HepG2 (cell line): ENCODE measurements around the gene CTSD. TPM values are rescaled to one million over a fixed set of nuclear protein-coding genes. Genes with fewer than 3 reads are reported as not detected.
A peak's percentile ranks its signal among the peaks of the same experiment; 100 is the strongest.

Experiments used
- ATAC-seq: fragments of 200-7000 bp; cut with Tn5 transposase; 3 replicates; pipeline ENCODE4 v1.9.1; 2020; ENCODE audit warnings: mild to moderate bottlenecking, moderate library complexity
- BruUV-seq: library from RNA; stranded (reverse); fragments of 400-500 nt; replicated peaks from 2 replicates; lab custom pipeline; 2021; lab: Mats Ljungman, UMichigan
- CTCF ChIA-PET: fragments of 300-600 bp; formaldehyde crosslinking; extraction: SDS; loops from one replicate; lab custom pipeline; 2021; ENCODE audit warnings: low total read pairs, inconsistent platforms, low intra/inter-chr PET ratio; lab: Yijun Ruan, JAX
- POLR2A ChIA-PET: fragments of 350-600 bp; sonication (Branson Sonifier 250); formaldehyde crosslinking; loops from one replicate; lab custom pipeline; 2020; ENCODE audit warnings: antibody characterized with exemption, inconsistent platforms; lab: Yijun Ruan, JAX
- DNase-seq: peaks from one replicate; pipeline ENCODE4 v3.0.0-alpha.2; 2015; ENCODE audit warnings: low spot score
- FAIRE-seq: peaks from 3 replicates; lab custom pipeline; 2011; peaks lifted over from hg19 to GRCh38; lab: Jason Lieb, UNC
- H2AFZ ChIP-seq: one replicate; pipeline ENCODE4 v1.6.1; 2011; ENCODE audit warnings: low read length, inconsistent platforms
- H3K27ac ChIP-seq: fragments of 300-600 bp; 3 replicates; pipeline ENCODE4 v1.8.0; 2011; ENCODE audit warnings: mixed run types, mild to moderate bottlenecking, mixed read lengths, low read length, inconsistent platforms; ENCODE audit not compliant: insufficient read depth; ENCODE audit errors: extremely low read length
- H3K27me3 ChIP-seq, 2 experiments: fragments of 200-600 bp in 1 of 2; 2 replicates in 1 of 2; 3 replicates in 1 of 2; pipeline versions ENCODE4 v1.6.0 to v1.8.0; 2011; ENCODE audit warnings: low read length in 2 of 2, mild to moderate bottlenecking in 2 of 2, moderate library complexity in 2 of 2, inconsistent platforms in 1 of 2; ENCODE audit not compliant: insufficient read depth in 2 of 2, control insufficient read depth in 1 of 2
- H3K36me3 ChIP-seq, 2 experiments: fragments of 200-600 bp in 1 of 2; replicated peaks in 1 of 2; 2 replicates in 1 of 2; 3 replicates in 1 of 2; pipeline versions ENCODE4 v1.5.1 to v1.8.0; 2011; ENCODE audit warnings: low read length in 2 of 2, inconsistent platforms in 1 of 2; ENCODE audit not compliant: insufficient read depth in 2 of 2, control insufficient read depth in 1 of 2
- H3K4me1 ChIP-seq: 2 replicates; pipeline ENCODE4 v1.5.1; 2012; ENCODE audit warnings: low read length, inconsistent platforms; ENCODE audit not compliant: insufficient read depth
- H3K4me2 ChIP-seq: 2 replicates; pipeline ENCODE4 v1.6.0; 2011; ENCODE audit warnings: low read depth, low read length, inconsistent platforms
- H3K4me3 ChIP-seq, 3 experiments: fragments of 200-600 bp in 1 of 3; sonication (generic), shearing (Covaris generic) in 1 of 3; replicated peaks in 1 of 3; 2 replicates each; pipeline ENCODE4 v1.5.1; 2011 to 2016; ENCODE audit warnings: low read length in 3 of 3, inconsistent platforms in 2 of 3, low read depth in 2 of 3, mild to moderate bottlenecking in 2 of 3, control low read depth in 1 of 3, mixed read lengths in 1 of 3; ENCODE audit not compliant: insufficient read depth in 1 of 3
- H3K79me2 ChIP-seq: one replicate; pipeline ENCODE4 v1.6.1; 2011; ENCODE audit warnings: low read length, inconsistent platforms; ENCODE audit not compliant: insufficient read depth
- H3K9ac ChIP-seq: 2 replicates; pipeline ENCODE4 v1.6.0; 2011; ENCODE audit warnings: mild to moderate bottlenecking, low read depth, low read length, inconsistent platforms; ENCODE audit not compliant: insufficient read depth
- H3K9me3 ChIP-seq: 2 replicates; pipeline ENCODE4 v1.5.1; 2012; ENCODE audit warnings: mild to moderate bottlenecking, low read length
- H4K20me1 ChIP-seq: 2 replicates; pipeline ENCODE4 v1.6.0; 2011; ENCODE audit warnings: inconsistent platforms, mild to moderate bottlenecking, low read length, moderate library complexity; ENCODE audit not compliant: insufficient read depth
- AGO1 ChIP-seq: fragments of 200-400 bp; formaldehyde crosslinking; IDR thresholded peaks from 2 replicates; pipeline ENCODE4 v1.6.1; 2017; ENCODE audit warnings: mild to moderate bottlenecking, low read depth, low read length, moderate library complexity; ENCODE audit not compliant: poor library complexity, severe bottlenecking
- AGO2 ChIP-seq: fragments of 200-400 bp; formaldehyde crosslinking; optimal IDR thresholded peaks from 2 replicates; pipeline ENCODE3; 2017; ENCODE audit warnings: mild to moderate bottlenecking, low read depth, low read length, moderate library complexity
- EP300 ChIP-seq, 3 experiments: sonication (generic) in 1 of 3; formaldehyde crosslinking in 1 of 3; IDR thresholded peaks; 2 replicates each; pipeline versions ENCODE4 v1.5.1 to v1.6.1; 2011 to 2020; ENCODE audit warnings: low read depth in 2 of 3, low read length in 2 of 3, borderline replicate concordance in 1 of 3, improper control_type of control experiment in 1 of 3, mild to moderate bottlenecking in 1 of 3, missing genetic modification reagents in 1 of 3, moderate library complexity in 1 of 3
- ERF ChIP-seq: IDR thresholded peaks from 2 replicates; pipeline ENCODE4 v1.6.1; 2018; ENCODE audit warnings: missing biosample characterization, missing genetic modification reagents
- ETV5 ChIP-seq: IDR thresholded peaks from 2 replicates; pipeline ENCODE4 v1.6.1; 2018; ENCODE audit warnings: missing biosample characterization, missing genetic modification reagents, inconsistent platforms, borderline replicate concordance
- KAT8 ChIP-seq: IDR thresholded peaks from 2 replicates; pipeline ENCODE4 v1.6.1; 2016; ENCODE audit warnings: missing genetic modification reagents, missing compliant biosample characterization
- KLF9 ChIP-seq: IDR thresholded peaks from 2 replicates; pipeline ENCODE4 v1.6.1; 2016; ENCODE audit warnings: low read depth
- ONECUT2 ChIP-seq: sonication (generic); formaldehyde crosslinking; IDR thresholded peaks from 2 replicates; pipeline ENCODE4 v1.4.0; 2020; ENCODE audit warnings: missing genetic modification reagents
- ZFP36L1 ChIP-seq: sonication (generic); formaldehyde crosslinking; IDR thresholded peaks from 2 replicates; pipeline ENCODE4 v1.8.0; 2022; ENCODE audit warnings: mild to moderate bottlenecking, missing genetic modification reagents, moderate library complexity
- ZNF224 ChIP-seq: sonication (generic); formaldehyde crosslinking; IDR thresholded peaks from 2 replicates; pipeline ENCODE4 v1.5.0; 2020; ENCODE audit warnings: mild to moderate bottlenecking, missing genetic modification reagents
- ZNF75D ChIP-seq: sonication (generic); formaldehyde crosslinking; IDR thresholded peaks from 2 replicates; pipeline ENCODE4 v1.8.1; 2023; ENCODE audit warnings: missing genetic modification reagents, mild to moderate bottlenecking, borderline replicate concordance
- ZNF788 ChIP-seq: sonication (generic); formaldehyde crosslinking; IDR thresholded peaks from 2 replicates; pipeline ENCODE4 v1.5.0; 2020; ENCODE audit warnings: mild to moderate bottlenecking, missing genetic modification reagents, borderline replicate concordance
- WGBS: methylation state at CpG from one replicate; pipeline ENCODE4 v1.1.6; 2017; ENCODE audit warnings: low lambda C conversion rate; 5-methylcytosine and 5-hydroxymethylcytosine counted together
- in situ Hi-C: cut with HindIII; loops from 2 replicates; pipeline ENCODE4 v1.10.0; 2017; ENCODE audit warnings: low pct_unique_long_range_greater_than_20kb; ENCODE audit not compliant: extremely low pct_ligation_motif_present
- intact Hi-C: fragments of 100-400 bp; cut with micrococcal nuclease; formaldehyde crosslinking; loops from one replicate; pipeline ENCODE4 v1.10.0; 2022; ENCODE audit not compliant: unreplicated experiment
- polyA plus RNA-seq, 8 experiments: library from polyadenylated mRNA; depleted of rRNA in 3 of 8; stranded (reverse) in 7 of 8; unstranded in 1 of 8; fragments of >200 nt; fragmentation: Illumina TruSeq in 4 of 8; extraction: Trizol in 4 of 8; gene quantifications; 2 replicates each; pipeline versions ENCODE4 v1.2.1 to v1.2.3, GENCODE V29; 2011 to 2016; ENCODE audit warnings: low read depth in 4 of 8, missing spikeins in 1 of 8, mixed read lengths in 1 of 8; ENCODE audit not compliant: insufficient read depth in 1 of 8
- total RNA-seq, 5 experiments: library from RNA; depleted of rRNA; stranded (reverse); fragments of >200 nt; fragmentation: Illumina TruSeq; extraction: Trizol; gene quantifications; 2 replicates each; pipeline ENCODE4 v1.2.3, GENCODE V29; 2016; ENCODE audit warnings: low read depth in 1 of 5
- TF ChIP-seq, protein P1 (sequence below): sonication (generic); formaldehyde crosslinking; IDR thresholded peaks from 2 replicates; pipeline ENCODE4 v1.5.0; 2020; ENCODE audit warnings: mild to moderate bottlenecking, missing genetic modification reagents, borderline replicate concordance
- TF ChIP-seq, protein P2 (sequence below): IDR thresholded peaks from 2 replicates; pipeline ENCODE4 v1.4.0; 2020; ENCODE audit warnings: mild to moderate bottlenecking, missing genetic modification reagents

CTSD gene
- total and polyA plus RNA-seq, 2 of the 13 experiments (the other 11 are each of a cell fraction or from before 2014, with no cell fraction given) = 143 to 230 TPM

DNA sequence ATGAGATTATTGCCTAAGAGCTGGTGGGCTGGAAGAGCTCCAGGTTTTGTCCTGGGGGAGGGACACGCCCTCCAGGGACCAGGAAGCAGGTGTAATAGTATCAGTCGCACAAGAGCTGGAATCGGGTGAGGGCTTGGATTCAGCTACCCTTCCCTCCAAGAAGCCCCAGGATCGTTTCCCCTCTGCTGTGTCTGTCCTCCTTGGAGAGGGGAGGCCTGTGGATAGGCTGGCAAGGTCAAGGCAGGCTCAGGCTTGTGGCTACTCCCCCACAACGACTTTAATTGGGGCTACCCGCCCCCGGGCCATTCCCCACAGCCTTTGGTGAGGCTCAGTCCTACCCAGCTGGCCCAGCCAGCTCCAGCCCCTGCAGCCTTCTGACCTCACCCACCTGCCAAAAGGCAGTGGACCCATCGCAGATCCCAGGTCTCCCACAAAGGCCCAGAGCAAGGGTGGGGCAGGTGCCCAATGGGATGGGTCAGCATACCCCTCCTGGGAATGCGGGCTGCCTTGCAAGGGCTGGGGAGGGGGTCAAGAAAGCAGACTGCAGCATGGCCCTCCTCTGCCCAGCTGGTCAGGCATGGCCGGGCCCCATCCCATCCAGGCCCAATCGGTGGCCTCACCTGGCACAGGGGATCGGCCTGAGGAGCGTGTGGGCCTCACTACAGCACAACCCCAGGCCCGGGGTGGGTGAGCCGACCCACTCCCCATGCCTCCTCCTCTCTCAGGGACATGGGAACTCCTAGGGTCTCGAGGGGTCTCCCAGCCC, 1.0 kb downstream of the CTSD start:
- Histone ChIP-seq H3K79me2 (peaks cover 9% of the 10 kb centered on the region), H3K9ac (peak overlapping the region; percentile 82), H2AFZ (no peak overlapping the region), H3K4me3 (peak overlapping the region; percentile 84 to 93 (median 85)), H3K4me1 (peaks cover 38% of the 10 kb centered on the region), H3K27me3 (peaks cover 0 to 17% of the 10 kb centered on the region in 2 experiments; a peak in 3 of 5 replicates), H3K9me3 (no peaks in the 10 kb centered on the region), H3K36me3 (peaks cover 7 to 13% of the 10 kb centered on the region in 2 experiments; a peak in 4 of 5 replicates), H4K20me1 (no peaks in the 10 kb centered on the region; the same call in 1 of the 2 replicates), H3K27ac (peak overlapping the region; percentile 76), H3K4me2 (peak overlapping the region; percentile 89)
- in situ Hi-C loops = loop anchor here (5.0 kb wide), 1 partner anchor 65 kb away; the partner anchor contains the start of gene KRTAP5-6
- WGBS = 1% methylated on average over 13 of the region's 16 CpGs
- intact Hi-C loops = loop anchor here (2.0 kb wide), 1 partner anchor 72 kb away; the partner anchor contains the start of gene SYT8
- ATAC-seq = peak; percentile 57
- ChIA-PET POLR2A (interaction anchor here (0.9 to 1.9 kb wide), 13 partner anchors 10 to 375 kb away, joined by 3 to 12 read pairs (median 3); partner anchors contain the start of gene IFITM10), CTCF (no interaction called here)
- peak; percentile 83 for DNase-seq
- FAIRE-seq = peak; percentile 66
- BruUV-seq = no TSS peak
- 0 out of 2 replicates have a peak, but pooled peaks have one; percentile 23 for TF ChIP-seq ERF
- TF ChIP-seq, protein P1, sequence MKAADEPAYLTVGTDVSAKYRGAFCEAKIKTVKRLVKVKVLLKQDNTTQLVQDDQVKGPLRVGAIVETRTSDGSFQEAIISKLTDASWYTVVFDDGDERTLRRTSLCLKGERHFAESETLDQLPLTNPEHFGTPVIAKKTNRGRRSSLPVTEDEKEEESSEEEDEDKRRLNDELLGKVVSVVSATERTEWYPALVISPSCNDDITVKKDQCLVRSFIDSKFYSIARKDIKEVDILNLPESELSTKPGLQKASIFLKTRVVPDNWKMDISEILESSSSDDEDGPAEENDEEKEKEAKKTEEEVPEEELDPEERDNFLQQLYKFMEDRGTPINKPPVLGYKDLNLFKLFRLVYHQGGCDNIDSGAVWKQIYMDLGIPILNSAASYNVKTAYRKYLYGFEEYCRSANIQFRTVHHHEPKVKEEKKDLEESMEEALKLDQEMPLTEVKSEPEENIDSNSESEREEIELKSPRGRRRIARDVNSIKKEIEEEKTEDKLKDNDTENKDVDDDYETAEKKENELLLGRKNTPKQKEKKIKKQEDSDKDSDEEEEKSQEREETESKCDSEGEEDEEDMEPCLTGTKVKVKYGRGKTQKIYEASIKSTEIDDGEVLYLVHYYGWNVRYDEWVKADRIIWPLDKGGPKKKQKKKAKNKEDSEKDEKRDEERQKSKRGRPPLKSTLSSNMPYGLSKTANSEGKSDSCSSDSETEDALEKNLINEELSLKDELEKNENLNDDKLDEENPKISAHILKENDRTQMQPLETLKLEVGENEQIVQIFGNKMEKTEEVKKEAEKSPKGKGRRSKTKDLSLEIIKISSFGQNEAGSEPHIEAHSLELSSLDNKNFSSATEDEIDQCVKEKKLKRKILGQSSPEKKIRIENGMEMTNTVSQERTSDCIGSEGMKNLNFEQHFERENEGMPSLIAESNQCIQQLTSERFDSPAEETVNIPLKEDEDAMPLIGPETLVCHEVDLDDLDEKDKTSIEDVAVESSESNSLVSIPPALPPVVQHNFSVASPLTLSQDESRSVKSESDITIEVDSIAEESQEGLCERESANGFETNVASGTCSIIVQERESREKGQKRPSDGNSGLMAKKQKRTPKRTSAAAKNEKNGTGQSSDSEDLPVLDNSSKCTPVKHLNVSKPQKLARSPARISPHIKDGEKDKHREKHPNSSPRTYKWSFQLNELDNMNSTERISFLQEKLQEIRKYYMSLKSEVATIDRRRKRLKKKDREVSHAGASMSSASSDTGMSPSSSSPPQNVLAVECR (CRISPR knock-in tag) = peak; percentile 73; the same call in 1 of the 2 replicates
- peak; percentile 22; the same call in 1 of the 2 replicates for TF ChIP-seq ZNF788 (CRISPR knock-in tag)
- TF ChIP-seq EP300 (IDR thresholded peaks at IDR 0.05; ENCODE audit: low read depth in 2 of 2, low read length in 2 of 2) = peak in 1 of 2 experiments; percentile 47; a peak in 1 of 4 replicates
- no peak for TF ChIP-seq EP300 (CRISPR knock-in tag; IDR thresholded peaks at IDR 0.05; ENCODE audit: borderline replicate concordance)
- peak; percentile 69 for TF ChIP-seq KAT8 (CRISPR knock-in tag)
- no peak for TF ChIP-seq ZFP36L1 (CRISPR knock-in tag)
- TF ChIP-seq ETV5 (CRISPR knock-in tag) = peak; percentile 81; the same call in 1 of the 2 replicates
- TF ChIP-seq AGO1 = peak; percentile 9
- peak; percentile 6 for TF ChIP-seq AGO2
- peak; percentile 67; the same call in 1 of the 2 replicates for TF ChIP-seq KLF9
- no peak for TF ChIP-seq ZNF75D (CRISPR knock-in tag)
- no peak for TF ChIP-seq ZNF224 (CRISPR knock-in tag)
- TF ChIP-seq, protein P2, sequence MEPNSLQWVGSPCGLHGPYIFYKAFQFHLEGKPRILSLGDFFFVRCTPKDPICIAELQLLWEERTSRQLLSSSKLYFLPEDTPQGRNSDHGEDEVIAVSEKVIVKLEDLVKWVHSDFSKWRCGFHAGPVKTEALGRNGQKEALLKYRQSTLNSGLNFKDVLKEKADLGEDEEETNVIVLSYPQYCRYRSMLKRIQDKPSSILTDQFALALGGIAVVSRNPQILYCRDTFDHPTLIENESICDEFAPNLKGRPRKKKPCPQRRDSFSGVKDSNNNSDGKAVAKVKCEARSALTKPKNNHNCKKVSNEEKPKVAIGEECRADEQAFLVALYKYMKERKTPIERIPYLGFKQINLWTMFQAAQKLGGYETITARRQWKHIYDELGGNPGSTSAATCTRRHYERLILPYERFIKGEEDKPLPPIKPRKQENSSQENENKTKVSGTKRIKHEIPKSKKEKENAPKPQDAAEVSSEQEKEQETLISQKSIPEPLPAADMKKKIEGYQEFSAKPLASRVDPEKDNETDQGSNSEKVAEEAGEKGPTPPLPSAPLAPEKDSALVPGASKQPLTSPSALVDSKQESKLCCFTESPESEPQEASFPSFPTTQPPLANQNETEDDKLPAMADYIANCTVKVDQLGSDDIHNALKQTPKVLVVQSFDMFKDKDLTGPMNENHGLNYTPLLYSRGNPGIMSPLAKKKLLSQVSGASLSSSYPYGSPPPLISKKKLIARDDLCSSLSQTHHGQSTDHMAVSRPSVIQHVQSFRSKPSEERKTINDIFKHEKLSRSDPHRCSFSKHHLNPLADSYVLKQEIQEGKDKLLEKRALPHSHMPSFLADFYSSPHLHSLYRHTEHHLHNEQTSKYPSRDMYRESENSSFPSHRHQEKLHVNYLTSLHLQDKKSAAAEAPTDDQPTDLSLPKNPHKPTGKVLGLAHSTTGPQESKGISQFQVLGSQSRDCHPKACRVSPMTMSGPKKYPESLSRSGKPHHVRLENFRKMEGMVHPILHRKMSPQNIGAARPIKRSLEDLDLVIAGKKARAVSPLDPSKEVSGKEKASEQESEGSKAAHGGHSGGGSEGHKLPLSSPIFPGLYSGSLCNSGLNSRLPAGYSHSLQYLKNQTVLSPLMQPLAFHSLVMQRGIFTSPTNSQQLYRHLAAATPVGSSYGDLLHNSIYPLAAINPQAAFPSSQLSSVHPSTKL (CRISPR knock-in tag) = peak; percentile 75
- TF ChIP-seq ONECUT2 = no peak
